ENCODE results near the gene PACSIN2.
"Not testable (repeated sequence)": the region's sequence is repeated elsewhere in the genome, so short reads cannot be mapped to it uniquely, and the experiment has no call there.

- not testable (repeated sequence) for TF ChIP-seq CTCF, POLR2AphosphoS5 (IDR thresholded peaks at IDR 0.05)
Observed at GRCh38 chr22:42995654-42996053, 19.3 kb downstream of the PACSIN2 start.
